HepG2 (cell line): Measurements from ENCODE around the gene GDF11. TPM values are rescaled to one million over a fixed set of nuclear protein-coding genes. Genes with fewer than 3 reads are reported as not detected.

ENCODE experiments used
- SIN3B ChIP-seq: fragments of 150-350 bp; IDR thresholded peaks from 2 replicates; pipeline ENCODE4 v1.6.1; 2014; ENCODE audit warnings: low read length
- SP4 ChIP-seq: sonication (generic); formaldehyde crosslinking; IDR thresholded peaks from 2 replicates; pipeline ENCODE4 v1.8.1; 2023; ENCODE audit warnings: mild to moderate bottlenecking, missing genetic modification reagents
- SP5 ChIP-seq: IDR thresholded peaks from 2 replicates; pipeline ENCODE4 v1.6.1; 2016; ENCODE audit warnings: low read depth, borderline replicate concordance
- ZFP41 ChIP-seq: sonication (generic); formaldehyde crosslinking; IDR thresholded peaks from 2 replicates; pipeline ENCODE4 v1.4.0; 2020; ENCODE audit warnings: mild to moderate bottlenecking, missing genetic modification reagents, borderline replicate concordance
- ZNF589 ChIP-seq: sonication (generic); formaldehyde crosslinking; conservative IDR thresholded peaks from 2 replicates; pipeline ENCODE4 v1.8.0; 2022; ENCODE audit warnings: mild to moderate bottlenecking, moderate library complexity, missing genetic modification reagents
- ZZZ3 ChIP-seq: sonication (generic); formaldehyde crosslinking; IDR thresholded peaks from 2 replicates; pipeline ENCODE4 v1.4.0; 2020; ENCODE audit warnings: missing genetic modification reagents, mild to moderate bottlenecking, borderline replicate concordance
- polyA plus RNA-seq, 8 experiments: library from polyadenylated mRNA; depleted of rRNA in 3 of 8; stranded (reverse) in 7 of 8; unstranded in 1 of 8; fragments of >200 nt; fragmentation: Illumina TruSeq in 4 of 8; extraction: Trizol in 4 of 8; gene quantifications; 2 replicates each; pipeline versions ENCODE4 v1.2.1 to v1.2.3, GENCODE V29; 2011 to 2016; ENCODE audit warnings: low read depth in 4 of 8, missing spikeins in 1 of 8, mixed read lengths in 1 of 8; ENCODE audit not compliant: insufficient read depth in 1 of 8
- total RNA-seq, 5 experiments: library from RNA; depleted of rRNA; stranded (reverse); fragments of >200 nt; fragmentation: Illumina TruSeq; extraction: Trizol; gene quantifications; 2 replicates each; pipeline ENCODE4 v1.2.3, GENCODE V29; 2016; ENCODE audit warnings: low read depth in 1 of 5
- TF ChIP-seq, protein P1 (sequence below): sonication (generic); formaldehyde crosslinking; IDR thresholded peaks from 2 replicates; pipeline ENCODE4 v1.5.1; 2020; ENCODE audit warnings: missing genetic modification reagents, mild to moderate bottlenecking, borderline replicate concordance
- TF ChIP-seq, protein P2 (sequence below): sonication (generic); IDR thresholded peaks from 2 replicates; pipeline ENCODE4 v1.6.1; 2016; ENCODE audit warnings: low read depth, borderline replicate concordance
- TF ChIP-seq, protein P3 (sequence below): sonication (generic); formaldehyde crosslinking; IDR thresholded peaks from 2 replicates; pipeline ENCODE4 v1.9.0; 2021; ENCODE audit warnings: missing genetic modification reagents, borderline replicate concordance
- TF ChIP-seq, protein P4 (sequence below): sonication (generic); formaldehyde crosslinking; IDR thresholded peaks from 2 replicates; pipeline ENCODE4 v1.4.0; 2020; ENCODE audit warnings: missing genetic modification reagents
- TF ChIP-seq, protein P5 (sequence below): sonication (generic); formaldehyde crosslinking; IDR thresholded peaks from 2 replicates; pipeline ENCODE4 v1.5.0; 2020; ENCODE audit warnings: missing genetic modification reagents
- TF ChIP-seq, protein P6 (sequence below): sonication (generic); formaldehyde crosslinking; IDR thresholded peaks from 2 replicates; pipeline ENCODE4 v1.4.0; 2020; ENCODE audit warnings: missing genetic modification reagents

Gene GDF11
- total and polyA plus RNA-seq, 2 of the 13 experiments (the other 11 are each of a cell fraction or from before 2014, with no cell fraction given) = 0.63 to 1.5 TPM

DNA sequence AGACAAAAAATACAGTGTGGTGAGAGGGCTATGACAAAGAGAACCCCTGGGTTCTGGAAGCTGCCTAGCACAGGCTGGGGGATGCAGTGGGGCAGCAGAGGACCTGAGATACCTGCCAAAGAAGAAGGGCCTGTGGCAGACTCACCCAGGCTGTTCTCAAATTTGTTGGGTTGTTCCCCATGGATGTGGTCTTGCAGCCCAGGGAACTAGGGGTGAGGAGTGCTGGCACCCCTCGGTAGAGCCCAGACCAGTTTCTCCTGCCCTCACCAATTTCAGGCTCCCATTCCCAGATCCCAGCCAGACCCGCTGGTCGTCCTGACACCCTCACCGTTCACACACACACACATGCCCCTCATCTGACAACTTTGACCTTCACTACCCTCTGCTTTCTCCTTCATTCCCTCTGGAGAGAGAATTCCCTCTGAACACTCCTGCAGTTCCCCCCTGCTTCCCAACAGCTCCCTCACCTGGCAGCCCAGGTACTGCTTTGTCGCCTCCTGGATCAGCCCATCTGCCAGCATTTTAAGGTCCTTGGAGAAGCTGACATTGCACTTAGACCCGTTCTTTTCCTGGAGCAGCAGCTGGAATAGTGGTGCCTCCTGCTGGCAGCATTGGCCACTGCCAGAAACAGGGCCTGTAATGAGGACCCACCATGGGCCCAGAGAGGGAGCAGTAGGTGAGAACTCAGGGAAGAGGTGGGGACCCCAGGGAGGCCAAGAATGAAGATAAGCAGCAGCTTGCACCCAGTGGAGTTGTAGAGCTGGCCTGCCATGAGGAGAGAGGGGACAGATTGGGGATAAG lies 5.9 kb upstream of the GDF11 start (continued):
- TF ChIP-seq, protein P1, sequence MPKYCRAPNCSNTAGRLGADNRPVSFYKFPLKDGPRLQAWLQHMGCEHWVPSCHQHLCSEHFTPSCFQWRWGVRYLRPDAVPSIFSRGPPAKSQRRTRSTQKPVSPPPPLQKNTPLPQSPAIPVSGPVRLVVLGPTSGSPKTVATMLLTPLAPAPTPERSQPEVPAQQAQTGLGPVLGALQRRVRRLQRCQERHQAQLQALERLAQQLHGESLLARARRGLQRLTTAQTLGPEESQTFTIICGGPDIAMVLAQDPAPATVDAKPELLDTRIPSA = no peak
- TF ChIP-seq, protein P2, sequence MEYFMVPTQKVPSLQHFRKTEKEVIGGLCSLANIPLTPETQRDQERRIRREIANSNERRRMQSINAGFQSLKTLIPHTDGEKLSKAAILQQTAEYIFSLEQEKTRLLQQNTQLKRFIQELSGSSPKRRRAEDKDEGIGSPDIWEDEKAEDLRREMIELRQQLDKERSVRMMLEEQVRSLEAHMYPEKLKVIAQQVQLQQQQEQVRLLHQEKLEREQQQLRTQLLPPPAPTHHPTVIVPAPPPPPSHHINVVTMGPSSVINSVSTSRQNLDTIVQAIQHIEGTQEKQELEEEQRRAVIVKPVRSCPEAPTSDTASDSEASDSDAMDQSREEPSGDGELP = peak; percentile 64; the same call in 1 of the 2 replicates
- TF ChIP-seq SP5 (CRISPR knock-in tag) (no peak), ZZZ3 (CRISPR knock-in tag) (no peak), ZFP41 (no peak), ZNF589 (CRISPR knock-in tag) (no peak), SP4 (CRISPR knock-in tag) (0 out of 2 replicates have a peak, but pooled peaks have one; percentile 44), SIN3B (no peak)
- TF ChIP-seq, protein P3, sequence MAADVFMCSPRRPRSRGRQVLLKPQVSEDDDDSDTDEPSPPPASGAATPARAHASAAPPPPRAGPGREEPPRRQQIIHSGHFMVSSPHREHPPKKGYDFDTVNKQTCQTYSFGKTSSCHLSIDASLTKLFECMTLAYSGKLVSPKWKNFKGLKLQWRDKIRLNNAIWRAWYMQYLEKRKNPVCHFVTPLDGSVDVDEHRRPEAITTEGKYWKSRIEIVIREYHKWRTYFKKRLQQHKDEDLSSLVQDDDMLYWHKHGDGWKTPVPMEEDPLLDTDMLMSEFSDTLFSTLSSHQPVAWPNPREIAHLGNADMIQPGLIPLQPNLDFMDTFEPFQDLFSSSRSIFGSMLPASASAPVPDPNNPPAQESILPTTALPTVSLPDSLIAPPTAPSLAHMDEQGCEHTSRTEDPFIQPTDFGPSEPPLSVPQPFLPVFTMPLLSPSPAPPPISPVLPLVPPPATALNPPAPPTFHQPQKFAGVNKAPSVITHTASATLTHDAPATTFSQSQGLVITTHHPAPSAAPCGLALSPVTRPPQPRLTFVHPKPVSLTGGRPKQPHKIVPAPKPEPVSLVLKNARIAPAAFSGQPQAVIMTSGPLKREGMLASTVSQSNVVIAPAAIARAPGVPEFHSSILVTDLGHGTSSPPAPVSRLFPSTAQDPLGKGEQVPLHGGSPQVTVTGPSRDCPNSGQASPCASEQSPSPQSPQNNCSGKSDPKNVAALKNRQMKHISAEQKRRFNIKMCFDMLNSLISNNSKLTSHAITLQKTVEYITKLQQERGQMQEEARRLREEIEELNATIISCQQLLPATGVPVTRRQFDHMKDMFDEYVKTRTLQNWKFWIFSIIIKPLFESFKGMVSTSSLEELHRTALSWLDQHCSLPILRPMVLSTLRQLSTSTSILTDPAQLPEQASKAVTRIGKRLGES (CRISPR knock-in tag) = no peak
- TF ChIP-seq, protein P4, sequence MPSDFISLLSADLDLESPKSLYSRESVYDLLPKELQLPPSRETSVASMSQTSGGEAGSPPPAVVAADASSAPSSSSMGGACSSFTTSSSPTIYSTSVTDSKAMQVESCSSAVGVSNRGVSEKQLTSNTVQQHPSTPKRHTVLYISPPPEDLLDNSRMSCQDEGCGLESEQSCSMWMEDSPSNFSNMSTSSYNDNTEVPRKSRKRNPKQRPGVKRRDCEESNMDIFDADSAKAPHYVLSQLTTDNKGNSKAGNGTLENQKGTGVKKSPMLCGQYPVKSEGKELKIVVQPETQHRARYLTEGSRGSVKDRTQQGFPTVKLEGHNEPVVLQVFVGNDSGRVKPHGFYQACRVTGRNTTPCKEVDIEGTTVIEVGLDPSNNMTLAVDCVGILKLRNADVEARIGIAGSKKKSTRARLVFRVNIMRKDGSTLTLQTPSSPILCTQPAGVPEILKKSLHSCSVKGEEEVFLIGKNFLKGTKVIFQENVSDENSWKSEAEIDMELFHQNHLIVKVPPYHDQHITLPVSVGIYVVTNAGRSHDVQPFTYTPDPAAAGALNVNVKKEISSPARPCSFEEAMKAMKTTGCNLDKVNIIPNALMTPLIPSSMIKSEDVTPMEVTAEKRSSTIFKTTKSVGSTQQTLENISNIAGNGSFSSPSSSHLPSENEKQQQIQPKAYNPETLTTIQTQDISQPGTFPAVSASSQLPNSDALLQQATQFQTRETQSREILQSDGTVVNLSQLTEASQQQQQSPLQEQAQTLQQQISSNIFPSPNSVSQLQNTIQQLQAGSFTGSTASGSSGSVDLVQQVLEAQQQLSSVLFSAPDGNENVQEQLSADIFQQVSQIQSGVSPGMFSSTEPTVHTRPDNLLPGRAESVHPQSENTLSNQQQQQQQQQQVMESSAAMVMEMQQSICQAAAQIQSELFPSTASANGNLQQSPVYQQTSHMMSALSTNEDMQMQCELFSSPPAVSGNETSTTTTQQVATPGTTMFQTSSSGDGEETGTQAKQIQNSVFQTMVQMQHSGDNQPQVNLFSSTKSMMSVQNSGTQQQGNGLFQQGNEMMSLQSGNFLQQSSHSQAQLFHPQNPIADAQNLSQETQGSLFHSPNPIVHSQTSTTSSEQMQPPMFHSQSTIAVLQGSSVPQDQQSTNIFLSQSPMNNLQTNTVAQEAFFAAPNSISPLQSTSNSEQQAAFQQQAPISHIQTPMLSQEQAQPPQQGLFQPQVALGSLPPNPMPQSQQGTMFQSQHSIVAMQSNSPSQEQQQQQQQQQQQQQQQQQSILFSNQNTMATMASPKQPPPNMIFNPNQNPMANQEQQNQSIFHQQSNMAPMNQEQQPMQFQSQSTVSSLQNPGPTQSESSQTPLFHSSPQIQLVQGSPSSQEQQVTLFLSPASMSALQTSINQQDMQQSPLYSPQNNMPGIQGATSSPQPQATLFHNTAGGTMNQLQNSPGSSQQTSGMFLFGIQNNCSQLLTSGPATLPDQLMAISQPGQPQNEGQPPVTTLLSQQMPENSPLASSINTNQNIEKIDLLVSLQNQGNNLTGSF = no peak
- TF ChIP-seq, protein P5, sequence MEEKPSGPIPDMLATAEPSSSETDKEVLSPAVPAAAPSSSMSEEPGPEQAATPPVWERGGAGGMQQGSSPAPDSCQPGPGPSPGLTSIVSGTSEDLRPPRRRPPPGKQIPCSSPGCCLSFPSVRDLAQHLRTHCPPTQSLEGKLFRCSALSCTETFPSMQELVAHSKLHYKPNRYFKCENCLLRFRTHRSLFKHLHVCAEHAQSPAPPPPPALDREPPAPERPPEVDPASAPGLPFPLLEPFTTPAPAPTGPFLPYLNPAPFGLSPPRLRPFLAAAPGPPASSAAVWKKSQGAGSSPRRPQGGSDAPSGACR (CRISPR knock-in tag) = no peak
- TF ChIP-seq, protein P6, sequence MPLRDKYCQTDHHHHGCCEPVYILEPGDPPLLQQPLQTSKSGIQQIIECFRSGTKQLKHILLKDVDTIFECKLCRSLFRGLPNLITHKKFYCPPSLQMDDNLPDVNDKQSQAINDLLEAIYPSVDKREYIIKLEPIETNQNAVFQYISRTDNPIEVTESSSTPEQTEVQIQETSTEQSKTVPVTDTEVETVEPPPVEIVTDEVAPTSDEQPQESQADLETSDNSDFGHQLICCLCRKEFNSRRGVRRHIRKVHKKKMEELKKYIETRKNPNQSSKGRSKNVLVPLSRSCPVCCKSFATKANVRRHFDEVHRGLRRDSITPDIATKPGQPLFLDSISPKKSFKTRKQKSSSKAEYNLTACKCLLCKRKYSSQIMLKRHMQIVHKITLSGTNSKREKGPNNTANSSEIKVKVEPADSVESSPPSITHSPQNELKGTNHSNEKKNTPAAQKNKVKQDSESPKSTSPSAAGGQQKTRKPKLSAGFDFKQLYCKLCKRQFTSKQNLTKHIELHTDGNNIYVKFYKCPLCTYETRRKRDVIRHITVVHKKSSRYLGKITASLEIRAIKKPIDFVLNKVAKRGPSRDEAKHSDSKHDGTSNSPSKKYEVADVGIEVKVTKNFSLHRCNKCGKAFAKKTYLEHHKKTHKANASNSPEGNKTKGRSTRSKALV (CRISPR knock-in tag) = no peak
